GM19240 (cell line): ENCODE measurements around the gene GTPBP4.
"Not testable (repeated sequence)": the region's sequence is repeated elsewhere in the genome, so short reads cannot be mapped to it uniquely, and the experiment has no call there.

Experiments
- DNase-seq: peaks from one replicate; pipeline ENCODE4 v3.0.0; 2011; ENCODE audit warnings: low spot score; ENCODE audit not compliant: insufficient read length

The GTPBP4 gene

GRCh38 chr10:1024103-1024502, 35.9 kb downstream of the GTPBP4 start:
- DNase-seq: no peak

DNA sequence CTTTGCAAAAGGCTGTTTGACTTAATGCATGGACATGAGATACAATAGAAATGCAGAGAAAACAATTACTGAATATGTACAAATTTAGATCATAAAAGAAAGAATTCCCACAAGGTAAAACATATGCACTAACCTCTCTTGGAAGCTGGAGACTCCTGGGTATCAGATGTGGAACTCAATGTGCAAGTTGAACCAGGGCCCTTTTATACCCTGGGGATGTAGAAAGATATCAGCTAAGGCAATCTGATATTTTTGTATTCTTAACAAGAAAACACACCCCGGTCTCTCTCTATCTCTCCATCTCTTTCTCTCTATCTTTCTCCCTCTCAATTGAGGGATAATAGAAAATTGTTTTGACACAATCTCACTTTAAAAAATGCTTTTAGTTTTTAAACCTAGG, 37.4 kb downstream of the GTPBP4 start, which contains the start of gene IDI2:
IDI2 (minus strand) TSS at position 177 of the 400 bp plus-strand sequence. CDS start 1,136 bp downstream, outside the sequence.
- DNase-seq: no peak

- no peak for DNase-seq
These were observed 38.3 kb downstream of the GTPBP4 start for GRCh38 chr10:1026578-1026977.

- DNase-seq: no peak
These were observed 41.6 kb downstream of the GTPBP4 start for GRCh38 chr10:1029838-1030237.

- no peak for DNase-seq
These were observed 45.4 kb downstream of the GTPBP4 start for GRCh38 chr10:1033601-1034000.

- DNase-seq: no peak
These were observed 46.5 kb downstream of the GTPBP4 start for GRCh38 chr10:1034758-1035157.

DNA sequence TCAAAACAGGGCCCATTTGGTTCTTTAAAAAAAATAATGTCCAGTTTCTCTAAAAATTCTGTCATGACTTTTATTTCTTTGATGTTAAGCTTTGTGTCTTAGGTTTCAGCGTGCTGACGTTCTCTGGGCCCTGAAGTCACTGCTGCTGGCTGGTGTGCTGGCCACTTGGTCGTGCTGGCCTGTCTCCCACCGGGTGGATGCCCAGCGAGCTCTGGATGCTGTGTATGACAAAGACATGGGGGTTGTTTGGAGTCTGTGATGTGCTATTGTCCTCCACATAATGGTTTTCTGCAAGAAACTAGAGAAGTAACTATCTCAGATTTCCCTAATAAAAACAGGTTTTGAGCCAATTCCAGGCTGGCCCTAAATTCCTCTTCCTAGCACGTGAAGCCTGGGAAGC, 47.0 kb downstream of the GTPBP4 start:
- no peak for DNase-seq

DNA sequence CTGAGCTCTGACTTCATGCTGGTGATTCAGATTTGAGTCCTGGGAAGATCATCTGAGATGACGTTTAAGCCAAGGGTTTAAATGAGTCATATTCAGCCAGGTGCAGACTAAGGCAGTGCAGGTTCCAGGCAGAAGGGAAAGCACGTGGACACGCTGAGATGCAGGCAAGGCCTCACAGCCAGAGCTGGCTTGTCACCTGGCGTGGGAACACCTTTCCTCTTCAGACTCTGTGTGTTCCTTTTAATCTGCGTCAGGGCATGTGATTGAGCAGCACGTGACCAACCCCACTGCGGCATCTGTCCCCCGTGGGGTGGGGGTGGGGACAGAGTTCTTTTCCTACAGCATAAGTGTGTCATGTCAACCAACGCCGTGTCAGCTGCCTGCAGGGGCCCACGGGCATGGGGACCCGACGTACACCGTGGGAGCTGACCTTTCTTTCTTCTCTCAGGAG, 48.1 kb downstream of the GTPBP4 start:
- no peak for DNase-seq

DNA sequence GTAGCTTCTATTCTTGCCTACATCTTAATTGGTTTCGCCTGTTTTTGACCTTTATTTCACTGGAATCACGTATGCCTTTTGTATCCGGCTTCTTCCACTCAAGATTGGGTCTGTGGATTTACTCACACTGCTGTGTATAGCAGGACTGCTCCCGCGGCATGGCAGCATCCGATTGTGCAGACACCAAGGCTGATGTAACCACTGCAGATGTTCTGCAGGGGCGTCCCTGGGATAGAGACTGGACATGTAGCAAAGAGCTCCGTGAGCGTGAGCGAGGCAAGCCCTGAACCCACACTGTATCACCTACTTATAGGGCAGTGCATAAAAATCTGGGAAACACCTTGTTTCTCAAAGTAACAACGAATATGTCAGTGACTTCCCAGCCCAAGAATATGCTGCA, 48.9 kb downstream of the GTPBP4 start:
- no peak for DNase-seq

DNA sequence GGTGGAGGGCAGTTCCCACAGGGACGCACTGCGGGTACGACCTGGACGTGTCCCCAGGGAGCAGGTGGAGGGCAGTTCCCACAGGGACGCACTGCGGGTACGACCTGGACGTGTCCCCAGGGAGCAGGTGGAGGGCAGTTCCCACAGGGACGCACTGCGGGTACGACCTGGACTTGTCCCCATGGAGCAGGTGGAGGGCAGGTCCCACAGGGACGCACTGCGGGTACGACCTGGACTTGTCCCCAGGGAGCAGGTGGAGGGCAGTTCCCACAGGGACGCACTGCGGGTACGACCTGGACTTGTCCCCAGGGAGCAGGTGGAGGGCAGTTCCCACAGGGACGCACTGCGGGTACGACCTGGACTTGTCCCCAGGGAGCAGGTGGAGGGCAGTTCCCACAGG, 50.5 kb downstream of the GTPBP4 start:
- not testable (repeated sequence) for DNase-seq

GRCh38 chr10:1040133-1040532, 51.9 kb downstream of the GTPBP4 start:
- no peak for DNase-seq

GRCh38 chr10:1041514-1041913, 53.3 kb downstream of the GTPBP4 start:
- DNase-seq: no peak

- peak; percentile 10 for DNase-seq
These were observed 55.3 kb downstream of the GTPBP4 start for GRCh38 chr10:1043532-1043995.

- no peak for DNase-seq
These were observed 55.9 kb downstream of the GTPBP4 start for GRCh38 chr10:1044146-1044545.

DNA sequence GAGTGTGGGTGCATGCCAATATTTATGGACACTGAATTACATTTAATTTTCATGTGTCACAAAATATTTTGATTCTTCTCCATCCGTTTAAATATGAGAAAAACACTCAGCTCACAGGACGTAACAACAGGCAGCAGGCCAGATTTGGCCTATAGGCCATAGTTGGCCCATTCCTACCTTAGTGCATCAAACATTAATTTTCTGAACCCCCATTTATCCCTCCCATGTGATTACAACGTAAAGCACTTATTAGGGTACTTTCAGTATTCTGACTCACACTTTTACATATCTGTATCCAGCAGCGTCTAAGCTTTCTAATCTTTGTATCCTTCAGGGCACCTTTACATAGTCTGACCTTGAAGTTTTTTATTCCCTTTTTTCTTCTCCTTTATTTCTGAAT, 56.7 kb downstream of the GTPBP4 start:
- no peak for DNase-seq

DNA sequence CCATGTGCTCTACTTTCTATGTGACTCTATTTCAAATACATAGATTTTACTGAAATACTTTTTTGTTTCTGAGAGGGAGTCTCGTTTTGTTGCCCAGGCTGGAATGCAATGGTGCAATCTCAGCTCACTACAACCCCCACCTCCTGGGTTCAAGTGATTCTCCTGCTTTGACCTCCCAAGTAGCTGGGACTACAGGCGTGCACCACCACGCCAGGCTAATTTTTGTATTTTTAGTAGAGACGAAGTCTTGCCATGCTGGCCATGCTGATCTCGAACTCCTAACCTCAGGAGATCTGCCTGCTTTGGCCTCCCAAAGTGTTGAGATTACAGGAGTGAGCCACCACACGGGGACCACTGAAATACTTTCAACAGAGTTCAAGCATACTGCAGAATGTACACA, 57.2 kb downstream of the GTPBP4 start:
- no peak for DNase-seq

GRCh38 chr10:1047937-1048336, 59.7 kb downstream of the GTPBP4 start:
- no peak for DNase-seq

DNA sequence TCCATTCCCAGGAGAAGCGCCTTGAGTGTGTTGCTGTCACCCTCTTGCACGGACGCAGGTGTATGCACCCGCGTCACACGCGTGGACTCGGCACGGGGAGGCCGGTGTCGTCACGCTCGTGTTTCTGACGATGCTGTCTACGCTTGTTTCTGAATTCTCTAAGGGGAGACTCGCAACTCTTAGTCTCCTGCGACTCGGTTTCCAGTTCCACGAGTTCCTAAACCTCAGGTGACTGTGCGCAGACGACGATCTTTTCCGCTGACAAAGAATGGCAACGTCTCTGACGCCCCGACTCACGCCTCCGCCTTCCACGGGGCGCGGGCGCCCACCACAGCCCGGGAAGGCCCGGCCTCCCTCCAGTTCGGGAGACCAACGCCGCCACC, 60.1 kb downstream of the GTPBP4 start:
- no peak for DNase-seq

GRCh38 chr10:1048732-1049424, 60.6 kb downstream of the GTPBP4 start, which contains the start of gene IDI1:
Gene IDI1 (minus strand): TSS chr10:1049119. CDS start chr10:1049003, 116 bp downstream.
- peak; percentile 72 for DNase-seq

- no peak for DNase-seq
These were observed 61.3 kb downstream of the GTPBP4 start for GRCh38 chr10:1049425-1049958.

- DNase-seq: no peak
These were observed 61.9 kb downstream of the GTPBP4 start for GRCh38 chr10:1050145-1050544.

GRCh38 chr10:1050554-1050953, 62.3 kb downstream of the GTPBP4 start:
- no peak for DNase-seq

DNA sequence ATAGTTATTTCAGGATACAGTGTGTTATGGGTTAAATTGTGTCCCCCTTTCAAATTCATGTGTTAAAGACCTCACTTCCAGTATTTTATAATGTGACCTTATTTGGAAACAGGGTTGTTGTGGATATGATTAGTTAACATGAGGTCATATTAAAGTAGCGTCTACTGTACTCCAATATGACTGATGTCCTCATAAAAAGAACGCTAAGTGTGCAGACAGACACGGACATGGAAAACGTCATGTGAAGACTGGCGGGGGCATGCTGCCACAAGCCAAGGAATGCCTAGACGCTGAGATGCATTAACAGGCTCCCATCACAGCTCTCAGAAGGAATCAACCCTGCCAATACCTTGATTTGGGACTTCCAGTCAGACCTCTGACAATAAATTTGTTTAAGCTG, 66.5 kb downstream of the GTPBP4 start:
- DNase-seq: no peak
